Caco-2 (cell line): ENCODE data around the gene FER. TPM values are rescaled to one million over a fixed set of nuclear protein-coding genes. Genes with fewer than 3 reads are reported as not detected.
A peak's percentile ranks its signal among the peaks of the same experiment; 100 is the strongest.

ENCODE experiments used
- BruUV-seq: library from RNA; stranded (reverse); fragments of 400-500 nt; replicated peaks from 2 replicates; lab custom pipeline; 2021; lab: Mats Ljungman, UMichigan
- CTCF ChIA-PET: fragments of 300-600 bp; sonication (Branson Sonifier 250); formaldehyde crosslinking; loops from one replicate; lab custom pipeline; 2022; ENCODE audit warnings: antibody characterized with exemption; lab: Charles Lee
- POLR2A ChIA-PET: fragments of 300-600 bp; sonication (Branson Sonifier 250); formaldehyde crosslinking; loops from one replicate; lab custom pipeline; 2022; ENCODE audit warnings: antibody characterized with exemption; lab: Charles Lee
- DNase-seq, 2 experiments: peaks; one replicate each; pipeline versions ENCODE4 v3.0.0 to v3.0.0-alpha.2; 2020 to 2022
- H3K27me3 ChIP-seq: replicated peaks from 2 replicates; pipeline ENCODE4 v1.6.0; 2011; ENCODE audit warnings: low read length; ENCODE audit not compliant: control insufficient read depth, insufficient read depth
- H3K36me3 ChIP-seq: 2 replicates; pipeline ENCODE4 v1.5.1; 2011; ENCODE audit warnings: low read length; ENCODE audit not compliant: control insufficient read depth, insufficient read depth
- H3K4me1 ChIP-seq: fragments of 250-450 bp; sonication (Bioruptor Pico); 2 replicates; pipeline ENCODE4 v1.5.1; 2020; ENCODE audit warnings: mild to moderate bottlenecking
- H3K4me3 ChIP-seq: 2 replicates; pipeline ENCODE4 v1.5.1; 2011; ENCODE audit warnings: low read depth, mild to moderate bottlenecking, control low read depth, low read length
- H3K9me3 ChIP-seq: fragments of 250-450 bp; sonication (Bioruptor Pico); 2 replicates; pipeline ENCODE4 v1.5.1; 2020; ENCODE audit warnings: mild to moderate bottlenecking, moderate library complexity
- H3K27ac Mint-ChIP-seq: one replicate; pipeline ENCODE4 v1.8.0; 2022; ENCODE audit warnings: mixed read lengths; ENCODE audit not compliant: unreplicated experiment
- H3K27me3 Mint-ChIP-seq: one replicate; pipeline ENCODE4 v1.8.0; 2022; ENCODE audit warnings: mixed read lengths; ENCODE audit not compliant: insufficient read depth, unreplicated experiment
- H3K36me3 Mint-ChIP-seq: one replicate; pipeline ENCODE4 v1.8.0; 2022; ENCODE audit warnings: mild to moderate bottlenecking, mixed read lengths; ENCODE audit not compliant: insufficient read depth, unreplicated experiment
- H3K4me1 Mint-ChIP-seq: one replicate; pipeline ENCODE4 v1.8.0; 2022; ENCODE audit warnings: low read depth, mixed read lengths; ENCODE audit not compliant: unreplicated experiment
- H3K4me3 Mint-ChIP-seq: one replicate; pipeline ENCODE4 v1.8.0; 2022; ENCODE audit warnings: mild to moderate bottlenecking, moderate library complexity, mixed read lengths; ENCODE audit not compliant: unreplicated experiment
- H3K9me3 Mint-ChIP-seq: one replicate; pipeline ENCODE4 v1.8.0; 2022; ENCODE audit warnings: mixed read lengths; ENCODE audit not compliant: unreplicated experiment
- intact Hi-C: fragments of 100-400 bp; cut with micrococcal nuclease; formaldehyde crosslinking; loops from one replicate; pipeline ENCODE4 v1.10.0; 2022; ENCODE audit not compliant: unreplicated experiment
- total RNA-seq: library from RNA; stranded (reverse); gene quantifications from 2 replicates; pipeline ENCODE4 v1.2.3, GENCODE V29; 2022
- TF ChIP-seq, protein P1 (sequence below), 2 experiments: fragments of 200-600 bp in 1 of 2; IDR thresholded peaks; 1 replicate in 1 of 2; 2 replicates in 1 of 2; pipeline versions ENCODE4 v1.5.1 to v1.8.0; 2011 to 2022; ENCODE audit warnings: antibody characterized with exemption in 1 of 2, control low read depth in 1 of 2, inconsistent platforms in 1 of 2, low read depth in 1 of 2, low read length in 1 of 2, mild to moderate bottlenecking in 1 of 2, moderate library complexity in 1 of 2; ENCODE audit not compliant: insufficient read depth in 1 of 2, severe bottlenecking in 1 of 2, unreplicated experiment in 1 of 2

Gene FER
- total RNA-seq, 1 experiment from 2014 or later = 43.1 TPM

- H3K4me1 ChIP-seq = peaks cover 8% of the 10 kb centered on the region; the same call in 1 of the 2 replicates
- intact Hi-C loops = no loop called here
- no peaks in the 10 kb centered on the region for H3K27me3 Mint-ChIP-seq
- DNase-seq = no peak
- TF ChIP-seq, protein P1, sequence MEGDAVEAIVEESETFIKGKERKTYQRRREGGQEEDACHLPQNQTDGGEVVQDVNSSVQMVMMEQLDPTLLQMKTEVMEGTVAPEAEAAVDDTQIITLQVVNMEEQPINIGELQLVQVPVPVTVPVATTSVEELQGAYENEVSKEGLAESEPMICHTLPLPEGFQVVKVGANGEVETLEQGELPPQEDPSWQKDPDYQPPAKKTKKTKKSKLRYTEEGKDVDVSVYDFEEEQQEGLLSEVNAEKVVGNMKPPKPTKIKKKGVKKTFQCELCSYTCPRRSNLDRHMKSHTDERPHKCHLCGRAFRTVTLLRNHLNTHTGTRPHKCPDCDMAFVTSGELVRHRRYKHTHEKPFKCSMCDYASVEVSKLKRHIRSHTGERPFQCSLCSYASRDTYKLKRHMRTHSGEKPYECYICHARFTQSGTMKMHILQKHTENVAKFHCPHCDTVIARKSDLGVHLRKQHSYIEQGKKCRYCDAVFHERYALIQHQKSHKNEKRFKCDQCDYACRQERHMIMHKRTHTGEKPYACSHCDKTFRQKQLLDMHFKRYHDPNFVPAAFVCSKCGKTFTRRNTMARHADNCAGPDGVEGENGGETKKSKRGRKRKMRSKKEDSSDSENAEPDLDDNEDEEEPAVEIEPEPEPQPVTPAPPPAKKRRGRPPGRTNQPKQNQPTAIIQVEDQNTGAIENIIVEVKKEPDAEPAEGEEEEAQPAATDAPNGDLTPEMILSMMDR (IDR thresholded peaks at IDR 0.05; ENCODE audit: insufficient read depth in 1 of 2, low read depth in 1 of 2, low read length in 1 of 2, severe bottlenecking in 1 of 2, unreplicated experiment in 1 of 2) = no peak
- CTCF ChIA-PET = interaction anchor here (0.6 kb wide), 1 partner anchor 316 kb away, joined by 3 read pairs; no protein-coding TSS in a partner anchor
- H3K9me3 ChIP-seq = no peaks in the 10 kb centered on the region
- H3K9me3 Mint-ChIP-seq = no peaks in the 10 kb centered on the region
- H3K4me3 Mint-ChIP-seq = no peak overlapping the region
- no peak overlapping the region for H3K4me3 ChIP-seq
- peaks cover 16% of the 10 kb centered on the region for H3K4me1 Mint-ChIP-seq
- no peak overlapping the region for H3K27ac Mint-ChIP-seq
- BruUV-seq = no TSS peak
- H3K36me3 Mint-ChIP-seq = peaks cover 2% of the 10 kb centered on the region
- no peaks in the 10 kb centered on the region for H3K27me3 ChIP-seq
- POLR2A ChIA-PET = no interaction called here
- no peaks in the 10 kb centered on the region for H3K36me3 ChIP-seq
These were observed 169.9 kb downstream of the FER start for GRCh38 chr5:108917596-108917995.

DNA sequence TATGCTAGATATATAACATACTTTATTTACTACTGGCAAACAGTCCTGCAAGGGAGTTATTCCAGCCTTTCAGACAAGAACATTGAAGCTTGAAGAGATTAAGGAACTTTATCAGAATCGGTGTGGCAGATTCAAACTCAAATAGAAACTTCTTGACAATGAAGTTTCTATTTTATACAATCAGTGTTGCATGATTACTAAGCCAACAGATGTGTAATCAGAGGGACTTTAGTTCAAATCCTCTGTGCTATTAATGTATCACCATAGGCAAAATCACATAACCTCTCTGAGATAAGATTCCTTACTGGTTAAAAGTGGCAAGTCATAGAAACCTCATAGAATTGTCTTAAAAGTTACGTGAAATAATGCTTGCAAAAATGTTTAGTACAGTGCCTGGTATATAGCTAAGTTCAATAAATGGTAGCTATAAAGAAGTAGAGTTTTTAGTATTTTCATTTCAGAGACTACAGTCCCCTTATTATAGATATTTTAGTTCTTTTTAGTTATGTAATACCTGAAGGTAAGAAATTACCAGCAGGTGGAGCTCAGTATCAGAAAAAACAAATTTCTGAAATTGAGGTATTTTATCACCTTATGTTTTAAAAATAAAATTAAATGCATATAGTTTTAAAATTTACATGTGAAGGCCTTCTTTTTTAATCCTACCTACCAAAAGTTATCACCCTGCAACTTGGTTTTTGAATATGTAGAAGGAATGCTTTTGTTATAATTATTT is 172.1 kb downstream of the FER start:
- Mint-ChIP-seq H3K4me3 (no peak overlapping the region), H3K4me1 (peaks cover 16% of the 10 kb centered on the region), H3K36me3 (no peaks in the 10 kb centered on the region), H3K9me3 (no peaks in the 10 kb centered on the region), H3K27ac (no peak overlapping the region), H3K27me3 (no peaks in the 10 kb centered on the region)
- CTCF ChIA-PET = interaction anchor here (1.0 kb wide), 1 partner anchor 277 kb away, joined by 3 read pairs; no protein-coding TSS in a partner anchor
- Histone ChIP-seq H3K4me1 (peaks cover 8% of the 10 kb centered on the region; the same call in 1 of the 2 replicates), H3K9me3 (no peaks in the 10 kb centered on the region), H3K27me3 (no peaks in the 10 kb centered on the region), H3K36me3 (no peaks in the 10 kb centered on the region), H3K4me3 (no peak overlapping the region)
- intact Hi-C loops = loop anchor here (5.0 to 10.0 kb wide), 4 partner anchors 165 to 768 kb away; partner anchors contain the start of gene MAN2A1
- no peak for DNase-seq
- POLR2A ChIA-PET = no interaction called here
- BruUV-seq = no TSS peak
- TF ChIP-seq, protein P1 (IDR thresholded peaks at IDR 0.05; ENCODE audit: insufficient read depth in 1 of 2, low read depth in 1 of 2, low read length in 1 of 2, severe bottlenecking in 1 of 2, unreplicated experiment in 1 of 2) = peak; percentile 18 to 42

- H3K4me1 Mint-ChIP-seq = no peaks in the 10 kb centered on the region
- ChIA-PET POLR2A (no interaction called here), CTCF (interaction anchor here (0.7 kb wide), 1 partner anchor 269 kb away, joined by 4 read pairs; no protein-coding TSS in a partner anchor)
- Histone ChIP-seq H3K4me3 (peak overlapping the region; percentile 30), H3K4me1 (no peaks in the 10 kb centered on the region), H3K36me3 (no peaks in the 10 kb centered on the region), H3K27me3 (no peaks in the 10 kb centered on the region), H3K9me3 (0 out of 2 replicates have a peak, but pooled peaks cover under 1% of the 10 kb centered on the region)
- H3K27ac Mint-ChIP-seq = peak overlapping the region; percentile 48
- intact Hi-C loops = loop anchor here (1.0 to 10.0 kb wide), 6 partner anchors 160 to 763 kb away; partner anchors contain the start of gene MAN2A1
- peak overlapping the region; percentile 64 for H3K4me3 Mint-ChIP-seq
- TF ChIP-seq, protein P1 (IDR thresholded peaks at IDR 0.05; ENCODE audit: insufficient read depth in 1 of 2, low read depth in 1 of 2, low read length in 1 of 2, severe bottlenecking in 1 of 2, unreplicated experiment in 1 of 2) = peak; percentile 33 to 45
- peak; percentile 34 to 35 for DNase-seq
- BruUV-seq = TSS peak; percentile 86
- no peaks in the 10 kb centered on the region for H3K27me3 Mint-ChIP-seq
- H3K36me3 Mint-ChIP-seq = no peaks in the 10 kb centered on the region
- H3K9me3 Mint-ChIP-seq = no peaks in the 10 kb centered on the region
These were observed 176.8 kb downstream of the FER start for GRCh38 chr5:108924457-108924961.
